Activated T-cell treated with anti-CD3 and anti-CD28 coated beads, Interleukin-2, amount 50 U/mL, for 4 hours (primary cell): ENCODE results near the gene ORMDL1. TPM values are rescaled to one million over a fixed set of nuclear protein-coding genes. Genes with fewer than 3 reads are reported as not detected.
A peak's percentile ranks its signal among the peaks of the same experiment; 100 is the strongest.

Source experiments
- ATAC-seq, 2 donors: fragments of 200-7000 bp; cut with Tn5 transposase; one replicate each; pipeline ENCODE4 v1.10.0; 2021
- DNase-seq: peaks from one replicate; pipeline ENCODE4 v3.0.0-alpha.2; 2020
- H3K27me3 Mint-ChIP-seq: one replicate; pipeline ENCODE4 v1.8.0; 2021; ENCODE audit warnings: low read depth, mixed read lengths
- H3K36me3 Mint-ChIP-seq: one replicate; pipeline ENCODE4 v1.8.0; 2022; ENCODE audit warnings: mixed read lengths; ENCODE audit not compliant: insufficient read depth
- H3K4me1 Mint-ChIP-seq: one replicate; pipeline ENCODE4 v1.8.0; 2021; ENCODE audit warnings: low read depth, mixed read lengths
- H3K4me3 Mint-ChIP-seq: one replicate; pipeline ENCODE4 v1.8.0; 2021; ENCODE audit warnings: mild to moderate bottlenecking, moderate library complexity, mixed read lengths
- H3K9me3 Mint-ChIP-seq: one replicate; pipeline ENCODE4 v1.8.0; 2021; ENCODE audit warnings: mixed read lengths
- total RNA-seq, 3 donors: library from RNA; stranded (reverse); gene quantifications; one replicate each; pipeline ENCODE4 v1.2.1, GENCODE V29; 2021

The ORMDL1 gene
- 10 to 100 TPM; 81.1 to 93.3 (median 82.2) TPM for total RNA-seq

DNA sequence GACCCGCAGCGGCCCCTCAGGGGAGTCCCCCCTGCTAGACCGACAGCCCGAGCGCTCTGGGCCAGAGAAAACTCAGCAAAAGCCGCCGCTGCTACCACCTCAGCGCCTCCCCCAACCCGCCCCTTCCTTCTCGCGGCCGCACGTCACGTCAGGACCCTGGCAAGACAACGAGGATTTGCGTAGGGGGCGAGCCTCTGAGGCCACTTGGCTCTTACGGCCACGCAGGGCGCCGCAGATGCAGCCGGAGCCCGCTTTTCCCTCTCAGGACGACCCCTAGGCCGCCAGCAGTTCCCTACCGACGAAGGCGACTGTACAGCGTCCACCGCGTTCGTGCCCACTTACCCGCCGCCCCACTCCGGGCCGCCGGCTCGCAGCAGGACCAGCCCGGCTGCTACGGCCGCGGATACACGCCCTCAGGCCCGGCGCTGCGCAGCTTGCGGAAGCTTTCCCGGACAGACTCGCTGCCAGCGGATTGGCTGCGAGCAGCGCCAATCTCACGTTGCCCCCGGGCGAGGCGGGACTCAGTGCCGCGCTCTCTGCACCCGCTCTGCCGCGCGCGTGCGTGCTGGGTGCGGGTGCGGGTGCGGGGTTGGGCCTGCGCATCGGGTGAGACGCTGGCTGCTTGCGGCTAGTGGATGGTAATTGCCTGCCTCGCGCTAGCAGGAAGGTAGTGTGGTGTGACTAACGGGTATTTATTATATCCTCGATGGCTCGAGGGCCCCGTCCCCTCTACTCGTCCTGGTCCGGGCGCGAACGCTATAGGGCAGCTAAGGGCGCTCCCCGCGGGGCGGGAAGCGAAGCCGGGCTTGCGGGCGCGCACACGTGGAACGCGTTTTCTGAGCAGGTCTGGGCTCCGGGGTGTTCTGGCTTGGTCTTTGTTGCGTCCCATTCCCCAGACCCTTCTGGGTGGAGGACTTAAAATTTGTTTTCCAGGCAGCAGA lies at the start of gene ORMDL1, which contains the start of gene PMS1:
ORMDL1 (minus strand) TSS at position 413 of the 941 bp plus-strand sequence. CDS start 1,744 bp downstream, outside the sequence.
PMS1 (plus strand) TSS at position 524 of the 941 bp plus-strand sequence. CDS start 7,360 bp downstream, outside the sequence.
- ATAC-seq: peak; percentile 93 to 94
- DNase-seq: peak; percentile 89
- Mint-ChIP-seq H3K36me3 (peaks cover 34% of the 10 kb centered on the region), H3K4me1 (peaks cover 51% of the 10 kb centered on the region), H3K27me3 (no peaks in the 10 kb centered on the region), H3K4me3 (peak within 1 kb of the TSS; percentile 93), H3K9me3 (no peaks in the 10 kb centered on the region)

DNA sequence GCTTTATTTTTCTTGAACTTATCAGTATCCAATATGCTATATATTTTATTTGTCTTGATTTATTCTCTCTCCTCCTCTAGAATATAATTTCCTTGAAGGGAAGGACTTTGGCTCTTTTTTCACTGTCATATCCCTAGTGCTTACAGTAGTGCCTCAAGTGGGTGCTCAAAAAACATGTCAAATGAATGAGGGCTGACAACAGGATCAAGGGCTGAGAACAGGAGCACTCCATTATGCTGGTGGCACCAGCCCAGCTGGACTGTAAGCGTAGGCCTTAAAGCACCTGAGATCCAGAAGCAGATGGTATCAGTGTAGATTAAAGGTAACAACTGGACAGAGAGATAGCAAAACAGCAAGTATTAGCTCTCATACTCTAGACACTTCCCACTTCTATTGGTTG lies 46.4 kb upstream of the ORMDL1 start:
- Mint-ChIP-seq H3K9me3 (no peaks in the 10 kb centered on the region), H3K4me1 (no peaks in the 10 kb centered on the region), H3K4me3 (no peak overlapping the region), H3K27me3 (no peaks in the 10 kb centered on the region), H3K36me3 (peaks cover 28% of the 10 kb centered on the region)
- DNase-seq (no peak), ATAC-seq (no peak)

GRCh38 chr2:189829102-189829833 lies 45.1 kb upstream of the ORMDL1 start:
- DNase-seq (no peak), ATAC-seq (no peak)
- peaks cover 27% of the 10 kb centered on the region for H3K36me3 Mint-ChIP-seq
- no peaks in the 10 kb centered on the region for H3K9me3 Mint-ChIP-seq
- H3K4me3 Mint-ChIP-seq: no peak overlapping the region
- no peaks in the 10 kb centered on the region for H3K27me3 Mint-ChIP-seq
- H3K4me1 Mint-ChIP-seq: no peaks in the 10 kb centered on the region

GRCh38 chr2:189826039-189826438 lies 41.9 kb upstream of the ORMDL1 start:
- Mint-ChIP-seq H3K9me3 (no peaks in the 10 kb centered on the region), H3K4me1 (no peaks in the 10 kb centered on the region), H3K27me3 (no peaks in the 10 kb centered on the region), H3K36me3 (peaks cover 27% of the 10 kb centered on the region), H3K4me3 (no peak overlapping the region)
- DNase-seq (no peak), ATAC-seq (no peak)

DNA sequence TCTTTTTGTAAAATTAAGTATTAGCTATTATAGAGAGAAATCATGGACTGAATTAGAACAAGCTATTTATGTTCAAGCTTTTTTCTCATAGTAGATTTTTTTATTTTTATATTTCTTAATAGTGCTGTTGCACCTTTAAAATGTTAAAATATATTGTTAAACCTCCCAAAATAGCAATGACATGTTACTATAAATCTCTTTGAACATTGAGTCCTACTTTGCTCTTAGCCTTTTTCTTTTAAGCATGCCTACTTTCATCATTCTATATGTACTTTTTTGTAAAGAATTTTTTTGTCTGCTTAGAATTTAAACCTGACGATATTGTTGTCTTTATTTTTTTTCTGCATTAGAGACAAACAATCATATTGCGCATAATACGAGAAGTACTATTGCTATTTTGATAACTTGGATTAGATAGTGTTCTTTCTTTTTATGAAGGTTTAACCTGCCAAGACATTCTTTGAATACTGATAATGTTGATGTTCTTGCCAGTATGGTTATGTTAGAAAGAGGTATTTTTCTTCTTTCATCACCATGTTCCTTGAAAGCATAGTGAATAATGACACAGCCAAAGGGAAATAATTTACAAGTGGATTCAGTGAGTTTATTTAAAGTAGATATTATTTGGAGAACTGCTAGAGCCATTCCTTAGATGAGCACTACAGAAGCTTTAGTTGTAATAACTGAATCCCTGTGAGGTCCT lies 40.7 kb upstream of the ORMDL1 start:
- Mint-ChIP-seq H3K36me3 (peaks cover 22% of the 10 kb centered on the region), H3K27me3 (no peaks in the 10 kb centered on the region), H3K9me3 (no peaks in the 10 kb centered on the region), H3K4me3 (no peak overlapping the region), H3K4me1 (no peaks in the 10 kb centered on the region)
- ATAC-seq (no peak), DNase-seq (no peak)

DNA sequence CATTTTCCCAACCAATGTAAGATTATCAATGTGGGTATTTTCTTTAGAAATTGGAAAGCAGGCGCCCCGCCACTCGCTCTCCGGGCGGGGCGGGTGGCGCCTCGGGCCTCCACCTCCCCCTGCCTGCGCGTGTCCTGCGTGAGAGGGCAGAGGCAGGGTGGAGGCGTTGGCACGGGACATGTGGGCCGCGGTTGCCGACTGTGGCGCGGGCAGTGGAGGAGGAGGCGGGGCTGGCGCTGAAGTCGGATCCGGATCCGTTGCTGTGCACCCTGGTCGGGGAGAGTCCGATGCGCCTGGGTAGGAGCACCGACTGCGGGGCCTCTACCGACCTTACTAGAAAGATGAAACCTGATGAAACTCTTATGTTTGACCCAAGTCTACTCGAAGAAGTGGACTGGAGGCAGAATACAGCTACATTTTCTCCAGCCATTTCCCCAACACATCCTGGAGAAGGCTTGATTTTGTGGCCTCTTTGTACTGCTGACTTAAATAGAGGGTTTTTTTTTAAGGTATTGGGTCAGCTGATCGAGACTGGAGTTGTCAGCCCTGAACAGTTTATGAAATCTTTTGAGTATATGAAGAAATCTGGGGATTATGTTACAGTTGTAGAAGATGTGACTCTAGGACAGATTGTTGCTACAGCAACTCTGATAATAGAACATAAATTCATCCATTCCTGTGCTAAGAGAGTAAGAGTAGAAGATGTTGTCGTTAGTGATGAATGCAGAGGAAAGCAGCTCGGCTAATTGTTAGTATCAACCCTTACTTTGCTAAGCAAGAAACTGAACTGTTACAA lies 38.0 kb upstream of the ORMDL1 start:
- Mint-ChIP-seq H3K27me3 (no peaks in the 10 kb centered on the region), H3K9me3 (no peaks in the 10 kb centered on the region), H3K36me3 (peaks cover 30% of the 10 kb centered on the region), H3K4me1 (peaks cover 15% of the 10 kb centered on the region), H3K4me3 (no peak overlapping the region)
- ATAC-seq (no peak), DNase-seq (no peak)

GRCh38 chr2:189819297-189819704 lies 35.2 kb upstream of the ORMDL1 start:
- no peak for DNase-seq
- Mint-ChIP-seq H3K27me3 (no peaks in the 10 kb centered on the region), H3K4me1 (peaks cover 15% of the 10 kb centered on the region), H3K36me3 (peaks cover 22% of the 10 kb centered on the region), H3K4me3 (peak overlapping the region; percentile 16), H3K9me3 (no peaks in the 10 kb centered on the region)
- ATAC-seq: peak; percentile 78

DNA sequence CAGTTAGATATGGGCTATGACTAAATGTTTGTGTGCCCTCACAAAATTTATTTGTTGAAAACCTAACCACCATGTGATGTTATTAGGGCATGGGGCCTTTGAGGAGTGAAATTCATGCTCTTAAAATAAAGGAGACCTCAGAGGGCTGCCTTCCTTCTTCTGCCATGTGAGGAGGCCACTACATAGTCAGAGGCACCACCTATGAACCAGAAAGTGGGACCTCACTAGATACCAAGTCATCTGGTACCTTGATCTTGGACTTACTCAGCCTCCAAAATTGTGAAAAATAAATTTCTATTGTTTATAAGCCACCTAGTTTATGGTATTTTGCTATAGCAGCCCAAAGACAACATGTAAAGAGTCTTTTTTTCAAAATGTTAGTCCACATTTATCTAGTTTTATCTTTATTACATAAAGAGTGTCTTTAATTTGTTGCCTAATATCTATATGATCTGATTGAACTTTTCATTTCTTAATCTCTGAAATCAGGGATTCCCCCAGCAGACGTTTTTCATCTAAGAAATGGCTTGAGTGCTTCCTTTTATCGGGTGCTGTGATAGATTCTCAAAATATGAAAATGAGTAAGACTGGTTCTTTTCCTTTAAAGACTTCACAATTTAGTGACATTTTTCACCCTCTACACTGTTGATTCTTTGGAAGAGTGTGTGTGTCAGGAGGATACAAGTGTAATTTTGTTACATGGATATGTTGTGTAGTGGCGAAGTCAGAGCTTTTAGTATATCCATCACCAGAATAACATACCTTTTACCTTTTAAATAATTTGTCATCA lies 34.3 kb upstream of the ORMDL1 start:
- peak; percentile 54 to 71 for ATAC-seq
- no peaks in the 10 kb centered on the region for H3K9me3 Mint-ChIP-seq
- no peak overlapping the region for H3K4me3 Mint-ChIP-seq
- no peaks in the 10 kb centered on the region for H3K27me3 Mint-ChIP-seq
- peaks cover 30% of the 10 kb centered on the region for H3K36me3 Mint-ChIP-seq
- peaks cover 15% of the 10 kb centered on the region for H3K4me1 Mint-ChIP-seq
- DNase-seq: no peak

- no peaks in the 10 kb centered on the region for H3K9me3 Mint-ChIP-seq
- ATAC-seq (no peak), DNase-seq (no peak)
- H3K36me3 Mint-ChIP-seq: peaks cover 16% of the 10 kb centered on the region
- no peak overlapping the region for H3K4me3 Mint-ChIP-seq
- H3K27me3 Mint-ChIP-seq: no peaks in the 10 kb centered on the region
- H3K4me1 Mint-ChIP-seq: no peaks in the 10 kb centered on the region
Observed at GRCh38 chr2:189803431-189803830, 19.3 kb upstream of the ORMDL1 start.

GRCh38 chr2:189802396-189802912 lies 18.3 kb upstream of the ORMDL1 start:
- Mint-ChIP-seq H3K4me1 (no peaks in the 10 kb centered on the region), H3K36me3 (peaks cover 16% of the 10 kb centered on the region), H3K9me3 (no peaks in the 10 kb centered on the region), H3K4me3 (no peak overlapping the region), H3K27me3 (no peaks in the 10 kb centered on the region)
- DNase-seq: no peak
- no peak for ATAC-seq

DNA sequence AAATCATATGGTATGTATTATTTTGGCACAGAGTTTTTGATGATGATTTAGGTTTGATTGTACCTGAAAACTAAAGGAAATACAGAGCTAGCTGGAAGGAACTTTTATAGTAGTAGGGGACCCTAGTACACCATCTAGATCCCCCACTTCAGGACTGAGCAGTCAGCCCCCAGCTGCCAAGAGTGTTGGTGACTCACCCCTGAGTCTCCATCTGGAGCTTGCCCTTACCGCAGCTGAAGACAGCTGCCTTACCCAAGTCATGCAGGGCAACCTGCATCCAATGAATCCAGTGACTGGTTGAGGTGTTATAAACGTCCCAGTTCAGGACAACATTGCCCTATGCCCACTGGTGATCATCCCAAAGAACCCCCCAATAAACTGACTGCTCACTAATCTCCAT lies 15.4 kb upstream of the ORMDL1 start:
- DNase-seq (no peak), ATAC-seq (no peak)
- Mint-ChIP-seq H3K4me3 (no peak overlapping the region), H3K36me3 (peaks cover 17% of the 10 kb centered on the region), H3K27me3 (no peaks in the 10 kb centered on the region), H3K4me1 (no peaks in the 10 kb centered on the region), H3K9me3 (no peaks in the 10 kb centered on the region)

GRCh38 chr2:189799030-189799331 lies 14.8 kb upstream of the ORMDL1 start:
- Mint-ChIP-seq H3K27me3 (no peaks in the 10 kb centered on the region), H3K36me3 (peaks cover 18% of the 10 kb centered on the region), H3K4me3 (no peak overlapping the region), H3K9me3 (no peaks in the 10 kb centered on the region), H3K4me1 (no peaks in the 10 kb centered on the region)
- DNase-seq (no peak), ATAC-seq (no peak)
